Testis (tissue), 3 donors: Measurements from ENCODE around the gene GNL1. TPM values are rescaled to one million over a fixed set of nuclear protein-coding genes. Genes with fewer than 3 reads are reported as not detected.

Source experiments
- DNase-seq: peaks from one replicate; pipeline ENCODE4 v3.0.0-alpha.2; 2019
- H3K27ac ChIP-seq, 2 donors: fragments of 200-600 bp; sonication (generic); one replicate each; pipeline ENCODE4 v1.5.1; 2019
- H3K27me3 ChIP-seq: fragments of 200-600 bp; sonication (generic); one replicate; pipeline ENCODE4 v1.5.1; 2019
- H3K36me3 ChIP-seq: fragments of 200-600 bp; sonication (generic); one replicate; pipeline ENCODE4 v1.5.1; 2017; ENCODE audit warnings: low read depth; ENCODE audit errors: missing control alignments
- H3K4me1 ChIP-seq: fragments of 200-600 bp; sonication (generic); one replicate; pipeline ENCODE4 v1.5.1; 2019
- H3K4me3 ChIP-seq, 2 donors: fragments of 200-600 bp; sonication (generic); one replicate each; pipeline ENCODE4 v1.5.1; 2017 to 2019
- H3K9me3 ChIP-seq: fragments of 200-600 bp; sonication (generic); one replicate; pipeline ENCODE4 v1.5.1; 2017
- CTCF ChIP-seq, 3 experiments: fragments of 450-650 bp in 2 of 3; fragments of 200-600 bp in 1 of 3; sonication (generic) in 1 of 3; IDR thresholded peaks; one replicate each; pipeline ENCODE4 v1.5.1; 2016 to 2019; ENCODE audit warnings: antibody characterized with exemption in 3 of 3, mild to moderate bottlenecking in 2 of 3, moderate library complexity in 1 of 3
- POLR2A ChIP-seq: fragments of 450-650 bp; IDR thresholded peaks from one replicate; pipeline ENCODE4 v1.6.1; 2017; ENCODE audit warnings: antibody characterized with exemption, mild to moderate bottlenecking, moderate library complexity
- WGBS, 2 donors: methylation state at CpG; one replicate each; pipeline ENCODE4 v1.1.5; 2018; 5-methylcytosine and 5-hydroxymethylcytosine counted together
- intact Hi-C: fragments of 100-400 bp; cut with DNase I; formaldehyde crosslinking; loops from one replicate; pipeline ENCODE4 v1.15.1; 2023; ENCODE audit warnings: low total_unique reads
- polyA plus RNA-seq: library from polyadenylated mRNA; stranded (reverse); fragments of 350-450 nt; fragmentation: Illumina TruSeq; extraction: RNeasy Lipid Tissue Mini Kit (QIAGEN cat#74804); gene quantifications from one replicate; pipeline ENCODE4 v1.2.3, GENCODE V29; 2014; ENCODE audit warnings: low read depth, low replicate concordance; ENCODE audit not compliant: insufficient read depth
- total RNA-seq, 2 donors: library from RNA; depleted of rRNA; stranded (reverse); fragments of >200 nt; gene quantifications; one replicate each; pipeline ENCODE4 v1.2.3, GENCODE V29; 2016

Gene GNL1
- total and polyA plus RNA-seq, 3 donors from 2014 or later = 68.7 to 205 (median 72.8) TPM

GRCh38 chr6:30570263-30570662 is 14.0 kb upstream of the GNL1 start:
- Histone ChIP-seq H3K27me3 (no peaks in the 10 kb centered on the region), H3K36me3 (no peaks in the 10 kb centered on the region), H3K27ac (peak overlapping the region in 1 of 2 donors; percentile 90), H3K9me3 (no peaks in the 10 kb centered on the region), H3K4me3 (peak overlapping the region; percentile 73 to 79), H3K4me1 (peaks cover 18% of the 10 kb centered on the region)
- intact Hi-C loops = no loop called here
- DNase-seq = no peak
- TF ChIP-seq CTCF (IDR thresholded peaks at IDR 0.05) = no peak
- TF ChIP-seq POLR2A = no peak
- 55 to 67% methylated on average over 1 of the region's 1 CpG for WGBS, 2 donors

- Histone ChIP-seq H3K36me3 (no peaks in the 10 kb centered on the region), H3K27me3 (no peaks in the 10 kb centered on the region), H3K27ac (no peak overlapping the region), H3K4me1 (peaks cover 14% of the 10 kb centered on the region), H3K4me3 (no peak overlapping the region), H3K9me3 (no peaks in the 10 kb centered on the region)
- WGBS, 2 donors = 58 to 62% methylated on average over 3 of the region's 3 CpGs
- TF ChIP-seq CTCF (IDR thresholded peaks at IDR 0.05) (no peak), POLR2A (no peak)
- intact Hi-C loops = no loop called here
- no peak for DNase-seq
Measured at GRCh38 chr6:30568245-30568644, 12.0 kb upstream of the GNL1 start.

- H3K9me3 ChIP-seq = no peaks in the 10 kb centered on the region
- H3K27ac ChIP-seq = no peak overlapping the region
- H3K27me3 ChIP-seq = no peaks in the 10 kb centered on the region
- H3K4me1 ChIP-seq = no peaks in the 10 kb centered on the region
- H3K36me3 ChIP-seq = no peaks in the 10 kb centered on the region
- TF ChIP-seq POLR2A = no peak
- no peak for TF ChIP-seq CTCF (IDR thresholded peaks at IDR 0.05)
- H3K4me3 ChIP-seq = no peak overlapping the region
- DNase-seq = no peak
- intact Hi-C loops = no loop called here
Measured at GRCh38 chr6:30565772-30566171, 9.5 kb upstream of the GNL1 start.

- Histone ChIP-seq H3K4me1 (no peaks in the 10 kb centered on the region), H3K27me3 (no peaks in the 10 kb centered on the region), H3K4me3 (no peak overlapping the region), H3K9me3 (no peaks in the 10 kb centered on the region), H3K27ac (no peak overlapping the region), H3K36me3 (no peaks in the 10 kb centered on the region)
- no peak for TF ChIP-seq CTCF (IDR thresholded peaks at IDR 0.05)
- no peak for TF ChIP-seq POLR2A
- DNase-seq = no peak
- 94 to 96% methylated on average over 1 of the region's 1 CpG for WGBS, 2 donors
- intact Hi-C loops = no loop called here
Measured at GRCh38 chr6:30564114-30564513, 7.8 kb upstream of the GNL1 start.
